GM18909 (cell line): ENCODE measurements around the gene PLEKHD1.
"Not testable (repeated sequence)": the region's sequence is repeated elsewhere in the genome, so short reads cannot be mapped to it uniquely, and the experiment has no call there.

Experiments used
- ATAC-seq: cut with Tn5 transposase; IDR thresholded peaks from one replicate; pipeline ENCODE4 v1.9.1; 2021; ENCODE audit warnings: mild to moderate bottlenecking; ENCODE audit not compliant: unreplicated experiment, poor library complexity

PLEKHD1 gene

DNA sequence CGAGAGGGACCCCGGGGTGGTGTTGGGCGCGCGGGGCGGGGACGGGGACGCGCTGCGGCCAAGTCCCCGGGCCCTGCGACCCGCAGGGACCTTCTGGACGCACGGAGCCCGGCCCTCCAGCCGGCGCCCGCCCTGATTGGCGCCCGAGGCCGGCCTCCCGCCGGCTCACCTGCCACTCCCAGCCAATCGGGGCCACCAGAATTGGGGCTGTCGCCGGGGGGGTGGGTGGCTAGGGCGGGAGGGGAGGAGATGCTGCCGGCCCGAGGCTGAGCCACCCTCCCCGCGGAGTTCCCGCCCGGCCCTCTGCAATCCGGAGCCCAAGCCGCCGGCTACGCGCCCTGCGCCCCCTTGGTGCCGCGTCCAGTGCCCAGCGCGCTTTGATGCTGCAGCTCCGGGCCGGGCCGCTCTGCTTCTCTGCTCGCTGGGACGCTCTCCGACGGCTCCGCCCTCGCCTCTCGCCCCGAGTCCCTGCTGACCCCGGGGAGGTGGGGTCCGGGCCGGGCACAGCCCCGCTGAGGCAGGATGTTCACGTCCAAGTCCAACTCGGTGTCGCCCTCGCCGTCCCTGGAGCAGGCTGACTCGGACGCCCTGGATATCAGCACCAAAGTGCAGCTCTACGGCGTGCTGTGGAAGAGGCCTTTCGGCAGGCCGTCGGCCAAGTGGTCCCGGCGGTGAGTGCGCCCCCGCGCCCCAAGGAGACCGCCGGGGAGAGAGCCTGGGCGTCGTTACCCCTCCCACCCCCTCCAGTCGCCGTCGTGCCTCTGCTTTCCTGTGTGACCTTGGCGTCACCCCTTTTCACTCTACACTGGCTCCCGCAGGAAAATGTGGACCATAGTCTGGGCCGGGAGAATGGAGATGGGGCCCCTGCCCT, at the start of gene PLEKHD1:
Gene PLEKHD1 (plus strand): TSS at position 285 of the 871 bp plus-strand sequence. CDS start 238 bp downstream, at position 523.
- ATAC-seq = no peak

DNA sequence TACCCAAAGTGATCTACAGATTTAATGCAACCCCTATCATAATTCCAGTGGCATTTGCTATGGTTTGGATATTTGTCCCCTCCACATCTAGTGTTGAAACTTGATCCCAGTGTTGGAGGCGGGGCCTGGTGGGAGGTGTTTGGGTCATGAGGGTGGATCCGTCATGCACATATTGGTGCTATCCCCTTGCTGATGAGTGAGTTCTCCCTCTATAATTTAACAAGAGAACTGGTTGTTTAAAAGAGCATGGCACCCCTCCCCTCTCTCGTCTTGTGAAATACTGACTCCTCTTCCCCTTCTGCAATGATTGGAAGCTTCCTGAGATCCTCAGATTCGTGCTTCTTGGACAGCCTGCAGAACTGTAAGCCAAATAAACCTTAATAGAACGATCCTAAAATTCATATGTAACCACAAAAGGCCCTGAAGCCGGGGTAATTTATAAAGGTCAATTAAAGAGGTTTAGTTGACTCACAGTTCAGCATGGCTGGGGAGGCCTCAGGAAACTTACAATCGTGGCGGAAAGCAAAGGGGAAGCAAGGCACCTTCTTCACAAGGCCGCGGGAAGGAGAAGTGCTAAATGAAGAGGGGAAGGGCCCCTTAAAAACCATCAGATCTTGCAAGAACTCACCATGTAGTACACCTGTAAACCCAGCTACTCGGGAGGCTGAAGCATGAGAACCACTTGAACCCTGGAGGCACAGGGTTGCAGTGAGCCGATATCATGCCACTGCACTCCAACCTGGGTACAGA, 44.8 kb upstream of the PLEKHD1 start:
- no peak for ATAC-seq

DNA sequence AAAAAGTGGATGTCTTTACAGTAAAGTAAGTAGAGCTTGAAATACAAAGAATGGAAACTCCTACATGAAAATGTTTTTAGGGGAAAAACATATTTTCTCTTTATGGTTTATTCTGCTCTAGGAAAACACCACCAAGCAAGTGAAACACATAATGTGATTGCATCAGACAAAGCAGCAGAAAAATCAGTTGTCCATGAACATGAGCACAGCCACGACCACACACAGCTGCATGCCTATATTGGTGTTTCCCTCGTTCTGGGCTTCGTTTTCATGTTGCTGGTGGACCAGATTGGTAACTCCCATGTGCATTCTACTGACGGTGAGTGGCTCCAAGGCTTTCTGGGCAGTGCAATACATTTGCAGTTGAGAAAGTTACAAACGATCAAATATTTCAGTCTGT, 42.6 kb upstream of the PLEKHD1 start:
- ATAC-seq = peak; percentile 64

DNA sequence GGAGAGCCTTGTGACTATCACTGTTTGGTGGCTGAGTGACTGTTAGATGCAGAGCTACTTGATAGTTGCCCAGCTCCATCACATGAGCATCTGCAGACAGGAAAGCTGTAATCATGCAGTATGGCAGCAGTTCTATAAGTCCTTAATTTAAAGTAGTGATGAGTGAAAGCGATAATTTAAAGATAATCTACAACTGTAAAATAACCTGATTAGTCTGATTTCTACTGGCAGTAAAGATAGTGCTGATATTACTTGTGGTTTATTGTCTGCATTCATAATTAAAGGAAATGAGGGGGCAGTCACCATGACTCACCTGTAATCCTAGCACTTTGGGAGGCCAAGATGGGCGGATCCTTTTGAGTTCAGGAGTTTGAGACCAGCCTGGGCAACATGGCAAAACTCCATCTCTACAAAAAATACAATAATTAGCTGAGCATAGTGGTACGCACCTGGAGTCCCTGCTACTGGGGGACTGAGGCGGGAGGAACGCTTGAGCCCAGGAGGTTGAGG, 41.2 kb upstream of the PLEKHD1 start:
- no peak for ATAC-seq

DNA sequence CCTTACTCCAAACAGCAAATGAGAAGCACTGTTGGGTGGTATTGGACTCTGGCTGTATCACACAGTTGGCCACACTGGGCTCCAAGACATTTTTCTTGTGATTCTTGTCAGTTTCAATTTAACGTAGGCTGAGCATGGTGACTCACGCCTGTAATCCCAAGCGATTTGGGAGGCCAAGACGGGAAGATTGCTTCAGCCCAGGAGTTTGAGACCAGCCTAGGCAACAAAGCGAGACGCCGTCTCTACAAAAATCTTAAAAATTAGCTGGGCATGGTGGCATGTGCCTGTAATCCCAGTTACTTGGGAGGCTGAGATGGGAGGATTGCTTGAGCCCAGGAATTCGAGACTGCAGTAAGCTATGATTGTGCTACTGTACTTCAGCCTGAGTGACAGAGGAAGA, 35.3 kb upstream of the PLEKHD1 start:
- no peak for ATAC-seq

DNA sequence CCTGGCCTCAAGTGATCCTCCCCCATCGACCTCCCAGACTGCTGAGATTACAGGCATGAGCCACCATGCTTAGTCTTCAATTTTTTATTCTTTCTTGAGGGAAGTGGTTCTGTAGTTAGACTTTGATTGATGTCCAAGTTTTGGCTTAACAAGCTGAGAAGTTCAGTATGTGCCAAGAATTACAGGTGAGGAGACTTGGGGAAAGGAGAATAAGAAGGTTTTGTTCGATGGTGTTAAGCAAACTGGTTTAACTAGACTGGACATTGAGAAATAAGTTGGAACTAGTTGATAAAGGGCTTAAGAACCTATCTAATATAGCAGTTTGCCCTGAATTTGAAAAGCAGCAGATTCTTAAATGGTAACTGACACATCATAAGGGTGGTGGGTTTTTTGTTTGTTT, 32.6 kb upstream of the PLEKHD1 start:
- no peak for ATAC-seq

DNA sequence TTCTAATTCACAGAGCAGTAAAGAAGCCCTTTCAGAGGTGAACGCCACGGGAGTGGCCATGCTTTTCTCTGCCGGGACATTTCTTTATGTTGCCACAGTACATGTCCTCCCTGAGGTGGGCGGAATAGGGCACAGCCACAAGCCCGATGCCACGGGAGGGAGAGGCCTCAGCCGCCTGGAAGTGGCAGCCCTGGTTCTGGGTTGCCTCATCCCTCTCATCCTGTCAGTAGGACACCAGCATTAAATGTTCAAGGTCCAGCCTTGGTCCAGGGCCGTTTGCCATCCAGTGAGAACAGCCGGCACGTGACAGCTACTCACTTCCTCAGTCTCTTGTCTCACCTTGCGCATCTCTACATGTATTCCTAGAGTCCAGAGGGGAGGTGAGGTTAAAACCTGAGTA, 26.2 kb upstream of the PLEKHD1 start:
- ATAC-seq = no peak

DNA sequence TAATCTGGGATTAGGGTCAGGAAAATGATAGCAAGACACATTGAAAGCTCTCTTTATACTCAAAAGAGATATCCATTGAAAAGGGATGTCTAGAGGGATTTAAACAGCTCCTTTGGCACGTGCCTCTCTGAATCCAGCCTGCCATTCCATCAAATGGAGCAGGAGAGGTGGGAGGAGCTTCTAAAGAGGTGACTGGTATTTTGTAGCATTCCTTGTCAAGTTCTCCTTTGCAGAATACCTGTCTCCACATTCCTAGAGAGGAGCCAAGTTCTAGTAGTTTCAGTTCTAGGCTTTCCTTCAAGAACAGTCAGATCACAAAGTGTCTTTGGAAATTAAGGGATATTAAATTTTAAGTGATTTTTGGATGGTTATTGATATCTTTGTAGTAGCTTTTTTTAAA, 25.4 kb upstream of the PLEKHD1 start:
- no peak for ATAC-seq

DNA sequence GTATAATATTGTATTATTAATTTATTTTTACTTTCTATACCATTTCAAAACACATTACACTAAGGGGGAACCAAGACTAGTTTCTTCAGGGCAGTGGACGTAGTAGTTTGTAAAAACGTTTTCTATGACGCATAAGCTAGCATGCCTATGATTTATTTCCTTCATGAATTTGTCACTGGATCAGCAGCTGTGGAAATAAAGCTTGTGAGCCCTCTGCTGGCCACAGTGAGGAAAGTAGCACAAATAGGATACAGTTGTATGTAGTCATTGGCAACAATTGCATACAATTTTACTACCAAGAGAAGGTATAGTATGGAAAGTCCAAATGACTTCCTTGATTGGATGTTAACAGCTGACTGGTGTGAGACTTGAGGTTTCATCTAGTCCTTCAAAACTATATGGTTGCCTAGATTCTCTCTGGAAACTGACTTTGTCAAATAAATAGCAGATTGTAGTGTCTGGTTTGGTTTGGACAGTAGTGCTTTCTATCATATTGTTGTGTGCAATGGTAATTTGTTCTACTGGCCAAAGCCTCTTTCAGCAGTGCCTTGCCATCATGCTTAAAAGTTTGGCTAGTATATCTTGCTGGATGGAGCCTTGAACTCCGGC, 24.3 kb upstream of the PLEKHD1 start:
- peak; percentile 59 for ATAC-seq

DNA sequence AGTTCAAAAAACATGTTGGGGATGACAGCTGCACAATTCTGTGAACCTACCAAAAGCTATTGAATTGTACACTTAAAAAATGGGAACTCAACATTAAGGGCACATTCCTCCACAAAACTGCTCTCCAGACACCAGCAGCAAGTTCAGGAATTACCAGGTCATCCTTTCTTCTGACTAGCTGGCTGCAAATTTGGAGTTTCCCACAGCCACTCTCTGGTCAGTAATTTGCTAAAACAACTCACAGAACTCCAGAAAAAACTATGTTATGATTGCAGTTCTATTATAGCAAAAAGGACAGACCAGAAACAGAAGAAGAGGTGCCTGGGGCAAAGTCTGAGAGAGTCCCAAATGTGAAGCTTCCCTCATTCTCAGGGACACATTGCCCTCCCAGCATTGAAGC, 20.1 kb upstream of the PLEKHD1 start:
- ATAC-seq = no peak

DNA sequence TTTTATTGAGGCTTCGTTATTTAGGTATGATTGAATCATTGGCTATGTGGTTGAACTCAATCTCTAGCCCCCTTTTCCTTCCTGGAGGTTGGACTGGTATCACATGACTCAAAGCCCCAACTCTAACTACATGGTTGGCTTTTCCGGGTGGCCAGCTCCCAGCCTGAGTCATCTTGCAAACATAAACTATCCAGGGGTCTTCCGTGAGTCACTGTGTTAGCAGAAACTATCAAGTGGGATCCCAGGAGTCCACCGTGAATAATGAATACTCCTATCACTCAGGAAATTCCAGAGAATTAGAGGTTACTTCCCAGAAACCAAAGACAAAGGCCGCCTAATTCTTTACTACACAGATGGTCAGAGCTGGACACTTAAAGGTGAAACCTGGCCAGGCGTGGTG, 19.7 kb upstream of the PLEKHD1 start:
- ATAC-seq = no peak

DNA sequence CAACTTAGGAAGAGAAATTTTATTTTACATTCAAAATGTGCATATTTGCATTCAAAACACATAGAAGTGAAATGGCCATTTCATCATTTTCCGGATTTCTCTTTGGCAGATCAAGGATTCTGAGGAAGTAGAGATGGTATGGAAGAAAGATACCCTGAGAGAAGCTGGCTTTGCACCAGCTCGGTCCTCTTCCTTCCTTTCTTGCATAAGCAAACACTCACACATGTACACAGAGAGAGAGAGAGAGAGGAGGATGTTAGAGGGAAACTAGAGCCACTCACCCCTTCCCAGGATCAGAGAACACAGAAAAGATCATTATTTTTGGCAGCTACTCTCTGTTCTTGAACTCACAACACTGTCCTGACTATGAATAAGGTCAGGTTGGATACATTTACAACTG, 15.6 kb upstream of the PLEKHD1 start:
- no peak for ATAC-seq

DNA sequence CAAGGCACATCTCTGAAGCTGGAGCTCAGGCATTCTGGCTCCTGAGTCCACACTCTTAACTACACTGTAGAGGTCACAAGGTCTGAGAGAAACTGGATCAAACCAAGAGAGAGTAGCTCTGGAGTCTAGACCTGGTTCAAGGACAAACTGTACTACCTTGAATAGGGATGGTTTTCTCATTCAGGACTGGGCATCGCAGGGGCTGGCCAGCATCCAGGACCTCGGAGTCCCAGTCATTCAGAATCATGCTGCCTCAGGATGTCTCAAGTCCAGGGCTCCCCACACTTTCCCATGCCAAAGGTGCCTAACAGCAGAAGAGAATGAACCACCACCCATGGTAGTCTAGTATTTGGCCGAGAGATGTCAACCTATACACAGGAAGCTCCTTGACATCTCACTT, 13.1 kb upstream of the PLEKHD1 start:
- no peak for ATAC-seq

DNA sequence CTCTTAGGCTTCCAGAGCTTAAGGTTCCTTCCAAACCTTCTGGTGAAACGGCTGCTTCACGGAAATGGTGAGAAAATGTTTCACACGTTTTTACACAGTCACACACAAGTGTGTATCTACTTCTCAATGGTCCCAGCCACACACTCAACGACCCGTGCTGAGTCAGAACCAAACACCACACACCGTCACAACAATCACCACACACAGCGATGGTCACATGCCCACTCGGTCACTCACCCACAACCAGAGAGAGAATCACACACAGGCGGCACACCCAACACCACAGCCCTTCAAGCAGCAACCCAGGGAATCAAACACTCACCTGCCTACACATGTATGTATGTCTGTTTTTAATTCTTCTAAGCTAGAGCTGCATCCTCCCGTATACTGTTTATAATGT, 12.6 kb upstream of the PLEKHD1 start:
- no peak for ATAC-seq

DNA sequence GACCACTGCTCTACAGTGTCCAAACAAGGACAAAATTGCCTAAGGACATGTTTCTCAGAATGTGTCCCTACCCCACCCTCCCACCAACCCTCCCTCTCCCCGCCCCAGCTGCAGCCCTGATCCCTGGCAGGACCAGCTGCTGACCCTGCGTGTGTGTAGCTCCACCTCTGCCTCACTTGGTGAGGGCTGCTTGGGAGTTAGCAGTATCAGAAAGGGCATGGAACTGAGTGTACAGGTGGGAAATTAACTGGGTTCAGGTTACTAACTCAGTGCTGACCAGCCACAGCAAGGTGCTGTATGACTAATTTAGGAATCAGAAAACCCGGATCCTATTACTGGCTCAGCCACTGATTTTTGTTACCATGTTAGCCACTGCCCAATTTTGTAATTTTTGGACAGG, 11.3 kb upstream of the PLEKHD1 start:
- ATAC-seq = no peak

DNA sequence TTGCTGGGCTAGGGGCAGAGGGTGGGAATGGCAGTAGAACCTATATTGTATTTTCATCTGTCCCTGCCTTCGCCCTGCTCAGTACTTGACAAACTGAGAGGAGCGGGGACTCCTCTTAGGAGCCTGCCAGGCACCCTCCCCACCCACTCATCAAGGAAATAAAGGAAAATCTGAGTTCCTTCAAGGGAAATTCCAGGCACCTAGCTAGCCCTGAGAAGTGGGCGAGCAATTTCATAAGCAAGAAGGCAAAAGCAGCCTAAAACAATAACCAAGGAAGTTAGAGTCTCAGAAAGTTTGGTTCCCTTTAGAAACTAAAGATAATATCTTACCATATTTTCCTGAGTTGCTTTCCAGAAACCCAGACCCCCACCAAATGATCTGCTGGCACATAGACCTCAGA, 10.6 kb upstream of the PLEKHD1 start:
- ATAC-seq = no peak

DNA sequence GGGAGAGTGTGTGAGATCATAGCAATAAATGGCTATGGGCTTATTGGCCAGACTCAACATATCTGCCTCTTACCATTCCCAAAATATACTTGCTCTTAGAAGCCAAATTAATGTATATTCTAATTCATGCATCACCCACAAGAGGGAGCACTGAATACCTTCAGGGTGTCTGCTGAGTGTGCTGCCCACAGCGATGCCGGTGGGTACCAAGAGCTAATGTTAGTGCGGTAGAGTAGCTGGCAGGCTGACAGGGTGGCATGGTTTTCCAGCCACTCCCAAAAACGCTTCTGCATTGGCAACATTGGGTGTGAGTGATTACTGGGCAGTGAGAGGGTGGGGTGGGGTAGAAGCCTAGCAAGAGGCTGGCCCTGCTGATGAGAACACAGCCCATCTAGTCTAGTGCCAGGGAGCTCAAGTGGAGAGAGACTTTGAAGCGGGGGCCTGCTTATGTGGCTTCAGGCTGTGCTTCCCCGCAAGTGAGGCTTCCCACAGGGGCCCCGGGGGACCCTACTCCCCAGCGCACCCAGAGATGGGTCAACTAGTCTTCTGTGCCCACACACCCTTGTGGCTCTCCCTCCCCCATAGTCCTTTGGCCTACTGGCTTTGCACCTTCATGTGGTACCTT, 9.2 kb upstream of the PLEKHD1 start:
- ATAC-seq = no peak

DNA sequence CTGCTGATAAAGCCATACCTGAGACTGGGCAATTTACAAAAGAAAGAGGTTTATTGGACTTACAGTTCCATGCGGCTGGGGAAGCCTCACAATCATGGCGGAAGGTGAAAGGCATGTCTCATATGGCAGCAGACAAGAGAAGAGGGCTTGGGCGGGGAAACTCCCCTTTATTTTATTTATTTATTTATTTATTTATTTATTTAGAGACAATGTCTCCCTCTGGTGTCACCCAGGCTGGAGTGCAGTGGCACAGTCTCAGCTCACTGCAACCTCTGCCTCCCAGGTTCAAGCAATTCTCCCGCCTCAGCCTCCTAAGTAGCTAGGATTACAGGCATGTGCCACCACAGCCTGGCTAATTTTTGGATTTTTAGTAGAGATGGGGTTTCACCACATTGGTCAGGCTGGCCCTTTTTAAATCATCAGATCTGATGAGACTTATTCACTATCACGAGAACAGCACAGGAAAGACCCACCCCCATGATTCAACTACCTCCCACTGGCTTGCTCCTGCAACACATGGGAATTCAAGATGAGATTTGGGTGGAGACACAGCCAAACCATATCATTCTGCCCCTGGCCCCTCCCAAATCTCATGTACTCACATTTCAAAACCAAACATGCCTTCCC, 7.6 kb upstream of the PLEKHD1 start:
- not testable (repeated sequence) for ATAC-seq

DNA sequence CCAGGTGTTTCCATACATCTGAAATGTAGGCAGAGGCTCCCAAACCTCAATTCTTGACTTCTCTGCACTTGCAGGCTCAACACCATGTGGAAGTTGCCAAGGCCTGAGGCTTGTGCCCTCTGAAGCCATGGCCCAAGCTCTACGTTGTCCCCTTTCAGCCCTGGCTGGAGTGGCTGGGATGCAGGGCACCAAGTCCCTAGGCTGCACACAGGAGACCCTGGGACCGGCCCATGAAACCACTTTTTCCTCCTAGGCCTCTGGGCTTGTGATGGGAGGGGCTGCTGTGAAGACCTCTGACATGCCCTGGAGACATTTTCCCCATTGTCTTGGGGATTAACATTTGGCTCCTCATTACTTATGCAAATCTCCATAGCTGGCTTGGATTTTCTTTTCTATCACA, 6.5 kb upstream of the PLEKHD1 start:
- not testable (repeated sequence) for ATAC-seq

DNA sequence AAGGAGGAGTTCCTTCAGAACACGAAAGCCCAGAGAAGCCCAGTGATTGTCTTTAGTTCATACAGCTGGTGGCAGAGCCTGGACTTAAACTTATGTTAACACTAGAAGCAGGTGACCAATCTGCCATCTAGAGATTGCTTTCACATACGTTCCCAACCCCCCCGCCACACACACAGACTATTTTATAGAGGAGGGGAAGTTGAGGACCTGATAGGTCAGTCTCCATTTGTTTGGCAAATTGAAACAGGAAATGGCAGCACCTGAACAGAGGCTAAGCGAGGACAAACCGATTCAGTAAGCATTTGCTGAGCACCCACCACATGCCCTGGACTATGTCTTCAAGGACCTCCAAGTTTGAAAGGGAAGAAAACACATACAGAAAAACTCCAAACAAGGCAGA, 4.8 kb upstream of the PLEKHD1 start:
- no peak for ATAC-seq
